H1 (cell line): ENCODE results near the gene AGPAT3. TPM values are rescaled to one million over a fixed set of nuclear protein-coding genes. Genes with fewer than 3 reads are reported as not detected.

Experiments used
- CTCF ChIA-PET: fragments of 300-600 bp; sonication (Branson Sonifier 250); formaldehyde crosslinking; loops from one replicate; lab custom pipeline; 2021; ENCODE audit not compliant: partially characterized antibody; lab: Charles Lee
- POLR2A ChIA-PET: fragments of 300-600 bp; sonication (Branson Sonifier 250); formaldehyde crosslinking; loops from one replicate; lab custom pipeline; 2021; ENCODE audit warnings: inconsistent platforms; ENCODE audit not compliant: partially characterized antibody; lab: Charles Lee
- DNase-seq, 2 experiments: peaks; one replicate each; pipeline versions ENCODE4 v3.0.0 to v3.0.0-alpha.2; 2010 to 2022; ENCODE audit warnings: low spot score in 2 of 2, low read depth in 1 of 2, mixed read lengths in 1 of 2
- FAIRE-seq: peaks from 2 replicates; lab custom pipeline; 2011; peaks lifted over from hg19 to GRCh38; lab: Jason Lieb, UNC
- H2AFZ ChIP-seq: 2 replicates; pipeline ENCODE4 v1.8.1; 2012; ENCODE audit warnings: low read length, inconsistent platforms
- H2AK5ac ChIP-seq: 2 replicates; pipeline ENCODE4 v1.6.1; 2013; ENCODE audit warnings: low read depth, low read length
- H2BK120ac ChIP-seq: replicated peaks from 2 replicates; pipeline ENCODE3; 2013; ENCODE audit warnings: low read depth, low read length, inconsistent platforms
- H2BK12ac ChIP-seq: 2 replicates; pipeline ENCODE4 v1.6.1; 2013; ENCODE audit warnings: low read depth, low read length
- H2BK15ac ChIP-seq: 2 replicates; pipeline ENCODE4 v1.6.1; 2013; ENCODE audit warnings: low read length
- H2BK20ac ChIP-seq: 2 replicates; pipeline ENCODE4 v1.6.1; 2013; ENCODE audit warnings: low read length
- H2BK5ac ChIP-seq: 2 replicates; pipeline ENCODE4 v1.6.1; 2013; ENCODE audit warnings: low read depth, low read length
- H3K14ac ChIP-seq: 2 replicates; pipeline ENCODE4 v1.6.1; 2013; ENCODE audit warnings: inconsistent platforms; ENCODE audit not compliant: insufficient read length
- H3K18ac ChIP-seq: 2 replicates; pipeline ENCODE4 v1.6.1; 2013; ENCODE audit warnings: low read length; ENCODE audit errors: extremely low read depth
- H3K23ac ChIP-seq: 2 replicates; pipeline ENCODE4 v1.6.1; 2013; ENCODE audit warnings: inconsistent platforms; ENCODE audit not compliant: insufficient read length
- H3K23me2 ChIP-seq: 2 replicates; pipeline ENCODE4 v1.6.1; 2013; ENCODE audit warnings: low read depth, low read length
- H3K27ac ChIP-seq: 2 replicates; pipeline ENCODE4 v1.6.1; 2011; ENCODE audit warnings: low read depth, low read length, inconsistent platforms
- H3K27me3 ChIP-seq, 4 experiments: replicated peaks in 1 of 4; 1 replicate in 1 of 4; 2 replicates in 3 of 4; pipeline versions ENCODE4 v1.6.1 to v1.8.1; 2011 to 2013; ENCODE audit warnings: low read length in 3 of 4, mild to moderate bottlenecking in 3 of 4, inconsistent platforms in 2 of 4, mixed read lengths in 2 of 4, moderate library complexity in 1 of 4; ENCODE audit not compliant: control insufficient read depth in 3 of 4, insufficient read depth in 3 of 4; ENCODE audit errors: extremely low read depth in 1 of 4
- H3K36me3 ChIP-seq, 4 experiments: 2 replicates each; pipeline versions ENCODE4 v1.6.1 to v1.8.1; 2011 to 2013; ENCODE audit warnings: mild to moderate bottlenecking in 4 of 4, low read length in 3 of 4, moderate library complexity in 2 of 4, control low read depth in 1 of 4, inconsistent platforms in 1 of 4; ENCODE audit not compliant: insufficient read depth in 4 of 4, control insufficient read depth in 2 of 4
- H3K4ac ChIP-seq: replicated peaks from 2 replicates; pipeline ENCODE3; 2013; ENCODE audit warnings: low read length, low read depth, mixed read lengths, inconsistent platforms; ENCODE audit not compliant: insufficient read length
- H3K4me1 ChIP-seq, 4 experiments: replicated peaks in 1 of 4; 1 replicate in 1 of 4; 2 replicates in 3 of 4; pipeline versions ENCODE4 v1.6.1 to v1.8.1; 2011 to 2013; ENCODE audit warnings: low read length in 3 of 4, inconsistent platforms in 2 of 4, mixed read lengths in 1 of 4; ENCODE audit not compliant: insufficient read depth in 4 of 4, control insufficient read depth in 3 of 4
- H3K4me2 ChIP-seq, 2 experiments: 2 replicates each; pipeline versions ENCODE4 v1.6.1 to v1.8.1; 2011 to 2013; ENCODE audit warnings: low read depth in 2 of 2, low read length in 2 of 2, control low read depth in 1 of 2, inconsistent platforms in 1 of 2, mild to moderate bottlenecking in 1 of 2; ENCODE audit not compliant: insufficient read depth in 1 of 2
- H3K4me3 ChIP-seq, 4 experiments: fragments of 200-600, 300-600 bp in 1 of 4; sonication (generic), shearing (Covaris generic), sonication (Bioruptor Twin) in 1 of 4; 2 replicates each; pipeline versions ENCODE4 v1.5.1 to v1.8.1; 2011 to 2016; ENCODE audit warnings: low read length in 4 of 4, low read depth in 3 of 4, control low read depth in 2 of 4, inconsistent platforms in 2 of 4, mild to moderate bottlenecking in 2 of 4, mixed read lengths in 1 of 4, moderate library complexity in 1 of 4; ENCODE audit not compliant: insufficient read depth in 2 of 4; ENCODE audit errors: extremely low read depth in 1 of 4
- H3K56ac ChIP-seq: replicated peaks from 2 replicates; pipeline ENCODE3; 2013; ENCODE audit warnings: low read depth, mild to moderate bottlenecking, mixed read lengths, low read length, inconsistent platforms; ENCODE audit not compliant: insufficient read length
- H3K79me1 ChIP-seq: 2 replicates; pipeline ENCODE4 v1.6.1; 2013; ENCODE audit warnings: low read depth, low read length, control low read depth
- H3K79me2 ChIP-seq, 2 experiments: 2 replicates each; pipeline versions ENCODE4 v1.6.1 to v1.8.1; 2012 to 2013; ENCODE audit warnings: low read length in 2 of 2, mild to moderate bottlenecking in 2 of 2, inconsistent platforms in 1 of 2; ENCODE audit not compliant: insufficient read depth in 2 of 2, control insufficient read depth in 1 of 2
- H3K9ac ChIP-seq, 4 experiments: replicated peaks in 1 of 4; 1 replicate in 1 of 4; 2 replicates in 3 of 4; pipeline versions ENCODE4 v1.6.1 to v1.8.1; 2011 to 2013; ENCODE audit warnings: low read depth in 3 of 4, low read length in 3 of 4, control low read depth in 2 of 4, mild to moderate bottlenecking in 2 of 4, moderate library complexity in 2 of 4, inconsistent platforms in 1 of 4; ENCODE audit errors: extremely low read depth in 1 of 4
- H3K9me3 ChIP-seq, 2 experiments: 2 replicates each; pipeline versions ENCODE4 v1.6.1 to v1.8.1; 2012 to 2013; ENCODE audit warnings: mild to moderate bottlenecking in 2 of 2, moderate library complexity in 2 of 2, control low read depth in 1 of 2, inconsistent platforms in 1 of 2, low read depth in 1 of 2, low read length in 1 of 2, mixed read lengths in 1 of 2; ENCODE audit not compliant: insufficient read depth in 2 of 2
- H4K20me1 ChIP-seq, 2 experiments: replicated peaks in 1 of 2; 2 replicates each; pipeline versions ENCODE3 to v1.8.1; 2011 to 2013; ENCODE audit warnings: inconsistent platforms in 2 of 2, low read length in 2 of 2, mild to moderate bottlenecking in 1 of 2; ENCODE audit not compliant: insufficient read depth in 2 of 2, control insufficient read depth in 1 of 2
- H4K5ac ChIP-seq: 2 replicates; pipeline ENCODE4 v1.6.1; 2013; ENCODE audit warnings: low read length, low read depth, mixed read lengths, inconsistent platforms; ENCODE audit not compliant: insufficient read length
- H4K8ac ChIP-seq: 2 replicates; pipeline ENCODE4 v1.8.0; 2013; ENCODE audit warnings: mild to moderate bottlenecking, moderate library complexity, low read length, inconsistent platforms; ENCODE audit not compliant: insufficient read depth; ENCODE audit errors: extremely low read depth
- H4K91ac ChIP-seq: replicated peaks from 2 replicates; pipeline ENCODE3; 2013; ENCODE audit warnings: low read length, mixed read lengths, inconsistent platforms; ENCODE audit not compliant: insufficient read length
- KDM5A ChIP-seq: fragments of 200-600 bp; IDR thresholded peaks from 2 replicates; pipeline ENCODE4 v1.7.1; 2012; ENCODE audit warnings: mild to moderate bottlenecking, low read length, inconsistent platforms, mixed read lengths
- RNF2 ChIP-seq: fragments of 200-900, 300-1000 bp; sonication (generic); IDR thresholded peaks from 2 replicates; pipeline ENCODE4 v1.7.1; 2016; ENCODE audit warnings: borderline replicate concordance, low read depth, mild to moderate bottlenecking, antibody characterized with exemption, low read length; ENCODE audit not compliant: poor library complexity, severe bottlenecking; ENCODE audit errors: missing control alignments
- RXRA ChIP-seq: IDR thresholded peaks from 2 replicates; pipeline ENCODE4 v1.6.1; 2011; ENCODE audit warnings: low read depth, mild to moderate bottlenecking, low read length, moderate library complexity; ENCODE audit not compliant: insufficient read depth
- SIN3A ChIP-seq, 2 experiments: IDR thresholded peaks in 1 of 2; conservative IDR thresholded peaks in 1 of 2; 2 replicates each; pipeline ENCODE4 v1.6.1; 2011 to 2012; ENCODE audit warnings: low read length in 2 of 2, improper control_type of control experiment in 1 of 2, low read depth in 1 of 2, mild to moderate bottlenecking in 1 of 2
- WGBS, 2 experiments: shearing (Covaris generic) in 1 of 2; methylation state at CpG; one replicate each; pipeline versions ENCODE4 v1.1.6 to v1.1.7; 2013 to 2015; ENCODE audit warnings: low lambda C conversion rate in 2 of 2, mixed read lengths in 2 of 2, inconsistent platforms in 1 of 2, low coverage in 1 of 2, missing lambda C conversion rate in 1 of 2; ENCODE audit not compliant: insufficient replicate concordance in 2 of 2, insufficient coverage in 1 of 2, insufficient read length in 1 of 2; ENCODE audit errors: extremely low coverage in 1 of 2, missing lambda C conversion rate in 1 of 2; 5-methylcytosine and 5-hydroxymethylcytosine counted together
- polyA plus RNA-seq, 7 experiments: library from polyadenylated mRNA; depleted of rRNA in 3 of 7; stranded (reverse) in 5 of 7; unstranded in 2 of 7; fragments of >200 nt in 5 of 7; fragments of 200-250 nt in 2 of 7; gene quantifications; 1 replicate in 5 of 7; 2 replicates in 1 of 7; 4 replicates in 1 of 7; pipeline versions ENCODE4 v1.2.1 to v1.2.3, GENCODE V29; 2011 to 2013; ENCODE audit warnings: missing spikeins in 2 of 7, mixed read lengths in 2 of 7
- total RNA-seq: library from RNA; stranded (reverse); fragmentation: NEBNext Ultra II Directional; extraction: Animal tissue kit (Norgen Biotek cat#: 25700); gene quantifications from 2 replicates; pipeline ENCODE4 v1.2.1, GENCODE V29; 2021

The AGPAT3 gene
- total and polyA plus RNA-seq, 2 of the 8 experiments (the other 6 are each of a cell fraction or from before 2014, with no cell fraction given): 5.8 to 7.3 TPM

DNA sequence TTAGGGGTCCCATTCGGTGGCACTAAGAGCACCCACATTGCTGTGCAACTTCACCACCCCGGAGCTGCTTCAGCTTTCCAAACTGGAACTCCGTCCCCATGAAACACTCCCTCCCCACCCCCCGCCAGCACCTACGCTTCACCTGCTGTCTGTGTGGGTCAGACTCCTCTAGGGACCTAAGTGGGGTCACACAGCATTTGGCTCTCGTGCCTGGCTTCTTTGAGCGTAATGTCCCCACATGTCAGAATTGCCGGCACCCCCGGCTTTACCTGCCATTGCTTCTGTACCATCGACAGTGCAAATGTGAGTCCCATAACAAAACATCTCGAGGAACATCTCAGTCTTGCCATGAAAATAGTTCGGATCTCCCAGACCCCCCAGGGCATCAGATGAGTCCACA lies 35.9 kb upstream of the AGPAT3 start:
- Histone ChIP-seq H2BK20ac (no peak overlapping the region), H3K56ac (no peak overlapping the region), H3K79me2 (no peaks in the 10 kb centered on the region), H4K8ac (no peak overlapping the region), H3K4ac (no peak overlapping the region), H4K20me1 (no peaks in the 10 kb centered on the region), H3K4me3 (no peak overlapping the region), H3K23me2 (no peaks in the 10 kb centered on the region), H2BK120ac (no peak overlapping the region), H3K23ac (no peak overlapping the region), H3K27ac (no peak overlapping the region), H2AK5ac (no peak overlapping the region), H2AFZ (no peak overlapping the region), H3K4me1 (peaks cover 0 to 7% (median 4%) of the 10 kb centered on the region in 4 experiments; a peak in 3 of 7 replicates), H3K9me3 (no peaks in the 10 kb centered on the region), H3K79me1 (no peaks in the 10 kb centered on the region), H2BK15ac (no peak overlapping the region), H3K36me3 (no peaks in the 10 kb centered on the region), H3K27me3 (no peaks in the 10 kb centered on the region), H3K4me2 (no peak overlapping the region), H3K9ac (no peak overlapping the region), H2BK12ac (no peak overlapping the region), H3K14ac (no peak overlapping the region), H4K91ac (no peak overlapping the region), H4K5ac (no peak overlapping the region), H3K18ac (no peak overlapping the region), H2BK5ac (no peak overlapping the region)
- FAIRE-seq (no peak), DNase-seq (no peak)
- TF ChIP-seq KDM5A (no peak), RNF2 (no peak), SIN3A (conservative IDR thresholded peaks at IDR 0.05 in 1 of 2, IDR thresholded peaks at IDR 0.05 in 1 of 2; ENCODE audit: low read depth in 1 of 2, low read length in 2 of 2) (no peak), RXRA (no peak)
- CTCF ChIA-PET: interaction anchor here (0.9 to 1.9 kb wide), 5 partner anchors 8 to 112 kb away, joined by 3 to 6 read pairs (median 3); partner anchors contain the start of gene RRP1
- WGBS, 2 experiments: 94% methylated on average over 12 of the region's 12 CpGs; no CpG with 5 or more reads in 1 of the 2 experiments
- POLR2A ChIA-PET: no interaction called here
